Endodermal cell (in vitro differentiated cells): ENCODE data around the gene CDC20. TPM values are rescaled to one million over a fixed set of nuclear protein-coding genes. Genes with fewer than 3 reads are reported as not detected.
A peak's percentile ranks its signal among the peaks of the same experiment; 100 is the strongest.

Experiments used
- DNase-seq: peaks from one replicate; pipeline ENCODE4 v3.0.0-alpha.2; 2017
- H3K27ac ChIP-seq: 2 replicates; pipeline ENCODE4 v1.5.1; 2013; ENCODE audit warnings: mild to moderate bottlenecking, low read depth, low read length, moderate library complexity
- H3K27me3 ChIP-seq: 2 replicates; pipeline ENCODE4 v1.6.1; 2013; ENCODE audit warnings: mild to moderate bottlenecking, low read length, moderate library complexity; ENCODE audit not compliant: insufficient read depth, control insufficient read depth, poor library complexity, severe bottlenecking
- H3K36me3 ChIP-seq: 2 replicates; pipeline ENCODE4 v1.7.0; 2013; ENCODE audit warnings: mild to moderate bottlenecking, low read length, moderate library complexity; ENCODE audit not compliant: control insufficient read depth, insufficient read depth
- H3K4me1 ChIP-seq: one replicate; pipeline ENCODE4 v1.7.0; 2013; ENCODE audit warnings: low read length; ENCODE audit not compliant: control insufficient read depth, insufficient read depth
- H3K4me3 ChIP-seq: 2 replicates; pipeline ENCODE4 v1.5.1; 2013; ENCODE audit warnings: mild to moderate bottlenecking, low read length, moderate library complexity
- H3K9ac ChIP-seq: 2 replicates; pipeline ENCODE4 v1.6.1; 2013; ENCODE audit warnings: mild to moderate bottlenecking, low read length, moderate library complexity; ENCODE audit not compliant: poor library complexity, severe bottlenecking; ENCODE audit errors: extremely low read depth
- H3K9me3 ChIP-seq: 2 replicates; pipeline ENCODE4 v1.6.1; 2013; ENCODE audit warnings: mild to moderate bottlenecking, low read length, moderate library complexity; ENCODE audit not compliant: control insufficient read depth
- H3K27ac Mint-ChIP-seq: 2 replicates; pipeline ENCODE4 v1.8.0; 2020; ENCODE audit warnings: mixed read lengths
- H3K27me3 Mint-ChIP-seq: 2 replicates; pipeline ENCODE4 v1.8.0; 2021; ENCODE audit warnings: mild to moderate bottlenecking, mixed read lengths; ENCODE audit not compliant: insufficient read depth
- H3K36me3 Mint-ChIP-seq: 2 replicates; pipeline ENCODE4 v1.8.0; 2020; ENCODE audit warnings: low read depth, mixed read lengths
- H3K4me1 Mint-ChIP-seq: 2 replicates; pipeline ENCODE4 v1.8.0; 2020; ENCODE audit warnings: mixed read lengths
- H3K4me3 Mint-ChIP-seq: 2 replicates; pipeline ENCODE4 v1.8.0; 2020; ENCODE audit warnings: mild to moderate bottlenecking, moderate library complexity, mixed read lengths
- H3K9me3 Mint-ChIP-seq: 2 replicates; pipeline ENCODE4 v1.8.0; 2020; ENCODE audit warnings: mild to moderate bottlenecking, mixed read lengths
- WGBS, 2 experiments: methylation state at CpG; one replicate each; pipeline versions ENCODE4 v1.1.5 to v1.1.7; 2013; ENCODE audit warnings: missing lambda C conversion rate in 2 of 2, mixed read lengths in 1 of 2; ENCODE audit not compliant: insufficient coverage in 1 of 2, insufficient read length in 1 of 2; 5-methylcytosine and 5-hydroxymethylcytosine counted together
- total RNA-seq, 2 donors: library from RNA; stranded (reverse); fragmentation: NEBNext Ultra II Directional in 1 of 2; extraction: Animal tissue kit (Norgen Biotek cat#: 25700) in 1 of 2; gene quantifications; 2 replicates in 1 of 2; 3 replicates in 1 of 2; pipeline ENCODE4 v1.2.1, GENCODE V29; 2021
- TF ChIP-seq, protein P1 (sequence below): fragments of 200-600 bp; sonication (generic); conservative IDR thresholded peaks from 2 replicates; pipeline ENCODE4 v1.5.0; 2021; ENCODE audit warnings: antibody characterized with exemption, mild to moderate bottlenecking

The CDC20 gene
- total RNA-seq, 2 donors from 2014 or later: 126 to 149 TPM

GRCh38 chr1:43365678-43366077 lies 6.9 kb downstream of the CDC20 start:
- TF ChIP-seq, protein P1, sequence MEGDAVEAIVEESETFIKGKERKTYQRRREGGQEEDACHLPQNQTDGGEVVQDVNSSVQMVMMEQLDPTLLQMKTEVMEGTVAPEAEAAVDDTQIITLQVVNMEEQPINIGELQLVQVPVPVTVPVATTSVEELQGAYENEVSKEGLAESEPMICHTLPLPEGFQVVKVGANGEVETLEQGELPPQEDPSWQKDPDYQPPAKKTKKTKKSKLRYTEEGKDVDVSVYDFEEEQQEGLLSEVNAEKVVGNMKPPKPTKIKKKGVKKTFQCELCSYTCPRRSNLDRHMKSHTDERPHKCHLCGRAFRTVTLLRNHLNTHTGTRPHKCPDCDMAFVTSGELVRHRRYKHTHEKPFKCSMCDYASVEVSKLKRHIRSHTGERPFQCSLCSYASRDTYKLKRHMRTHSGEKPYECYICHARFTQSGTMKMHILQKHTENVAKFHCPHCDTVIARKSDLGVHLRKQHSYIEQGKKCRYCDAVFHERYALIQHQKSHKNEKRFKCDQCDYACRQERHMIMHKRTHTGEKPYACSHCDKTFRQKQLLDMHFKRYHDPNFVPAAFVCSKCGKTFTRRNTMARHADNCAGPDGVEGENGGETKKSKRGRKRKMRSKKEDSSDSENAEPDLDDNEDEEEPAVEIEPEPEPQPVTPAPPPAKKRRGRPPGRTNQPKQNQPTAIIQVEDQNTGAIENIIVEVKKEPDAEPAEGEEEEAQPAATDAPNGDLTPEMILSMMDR: no peak
- Mint-ChIP-seq H3K9me3 (no peaks in the 10 kb centered on the region), H3K4me3 (peak overlapping the region; percentile 60), H3K27ac (no peak overlapping the region), H3K4me1 (peaks cover 30% of the 10 kb centered on the region), H3K27me3 (no peaks in the 10 kb centered on the region), H3K36me3 (peaks cover 44% of the 10 kb centered on the region)
- Histone ChIP-seq H3K9me3 (no peaks in the 10 kb centered on the region), H3K27me3 (no peaks in the 10 kb centered on the region), H3K36me3 (peaks cover 35% of the 10 kb centered on the region), H3K9ac (no peak overlapping the region), H3K27ac (no peak overlapping the region), H3K4me3 (no peak overlapping the region), H3K4me1 (peaks cover 7% of the 10 kb centered on the region)
- 92 to 95% methylated on average over 2 of the region's 2 CpGs for WGBS, 2 experiments
- no peak for DNase-seq

- Histone ChIP-seq H3K27me3 (no peaks in the 10 kb centered on the region), H3K4me1 (peaks cover 5% of the 10 kb centered on the region), H3K27ac (no peak overlapping the region), H3K9me3 (no peaks in the 10 kb centered on the region), H3K36me3 (peaks cover 30% of the 10 kb centered on the region), H3K4me3 (peak overlapping the region; percentile 90), H3K9ac (no peak overlapping the region)
- peaks cover 28% of the 10 kb centered on the region for H3K4me1 Mint-ChIP-seq
- peak overlapping the region; percentile 60 for H3K4me3 Mint-ChIP-seq
- DNase-seq: peak; percentile 80
- no peaks in the 10 kb centered on the region for H3K27me3 Mint-ChIP-seq
- no peak overlapping the region for H3K27ac Mint-ChIP-seq
- TF ChIP-seq, protein P1: no peak
- 53 to 61% methylated on average over 7 to 10 of the region's 11 CpGs for WGBS, 2 experiments
- H3K9me3 Mint-ChIP-seq: no peaks in the 10 kb centered on the region
- H3K36me3 Mint-ChIP-seq: peaks cover 39% of the 10 kb centered on the region
These were observed 7.4 kb downstream of the CDC20 start for GRCh38 chr1:43366179-43366578.

DNA sequence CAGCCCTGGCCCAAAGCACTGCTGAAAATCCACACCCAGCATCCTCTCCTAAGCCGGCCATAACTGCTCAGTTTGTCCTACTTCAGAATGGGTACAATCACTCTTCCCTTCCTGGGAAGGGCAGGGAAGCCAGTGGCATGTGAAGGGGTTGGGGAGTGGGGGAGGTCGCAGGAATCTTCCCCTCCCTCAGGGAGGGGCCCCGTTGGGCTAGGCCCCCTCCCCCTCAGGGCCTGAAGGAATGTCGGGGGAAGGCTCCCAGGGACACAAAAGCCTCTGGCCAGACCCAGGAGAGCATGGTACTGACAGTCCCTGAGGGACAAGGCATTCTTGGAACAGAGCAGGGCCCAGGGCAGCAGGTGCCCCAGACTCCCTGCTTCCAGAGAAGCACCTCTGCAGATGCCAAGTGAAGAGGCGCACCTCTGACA lies 7.8 kb downstream of the CDC20 start:
- Histone ChIP-seq H3K27me3 (no peaks in the 10 kb centered on the region), H3K4me1 (peaks cover 5% of the 10 kb centered on the region), H3K36me3 (peaks cover 26% of the 10 kb centered on the region), H3K9me3 (no peaks in the 10 kb centered on the region), H3K9ac (no peak overlapping the region), H3K4me3 (peak overlapping the region; percentile 90), H3K27ac (no peak overlapping the region)
- Mint-ChIP-seq H3K27me3 (no peaks in the 10 kb centered on the region), H3K4me3 (peak overlapping the region; percentile 60), H3K9me3 (no peaks in the 10 kb centered on the region), H3K4me1 (peaks cover 24% of the 10 kb centered on the region), H3K27ac (no peak overlapping the region), H3K36me3 (peaks cover 34% of the 10 kb centered on the region)
- peak; percentile 65 for DNase-seq
- TF ChIP-seq, protein P1: no peak
- WGBS, 2 experiments: 43% methylated on average over 5 of the region's 5 CpGs; no CpG with 5 or more reads in 1 of the 2 experiments
